SJCRH30 (cell line): Measurements from ENCODE around the gene ALOXE3. TPM values are rescaled to one million over a fixed set of nuclear protein-coding genes. Genes with fewer than 3 reads are reported as not detected.

Experiments used
- total RNA-seq: library from RNA; depleted of rRNA; stranded (reverse); fragments of >200 nt; shearing (Covaris generic); gene quantifications from 2 replicates; pipeline ENCODE4 v1.2.3, GENCODE V29; 2014; rRNA removed

Gene ALOXE3
- total RNA-seq, 1 experiment from 2014 or later = not detected

Other genes with a start within 250 kb of the ALOXE3 start
- 101 and 109 TPM in 2 replicates for gene CHD3, start 229.7 kb downstream of the ALOXE3 start, total RNA-seq
- 6.6 and 7.1 TPM in 2 replicates for gene RNF227, start 202.2 kb downstream of the ALOXE3 start, total RNA-seq
- 0.61 and 0.73 TPM in 2 replicates for gene KCNAB3, start 188.7 kb downstream of the ALOXE3 start, total RNA-seq
- gene TRAPPC1, start 186.6 kb downstream of the ALOXE3 start, total RNA-seq = 36.5 and 38.8 TPM in 2 replicates
- 27.5 and 29.8 TPM in 2 replicates for gene CNTROB, start 186.3 kb downstream of the ALOXE3 start, total RNA-seq
- gene GUCY2D, start 115.9 kb downstream of the ALOXE3 start, total RNA-seq = not detected in 2 replicates
- not detected in 2 replicates for gene ALOX15B, start 79.5 kb downstream of the ALOXE3 start, total RNA-seq
- gene ALOX12B, start 30.8 kb downstream of the ALOXE3 start, total RNA-seq = not detected in 2 replicates
- 0.79 and 0.91 TPM in 2 replicates for gene HES7, start 5.6 kb upstream of the ALOXE3 start, total RNA-seq
- 9.3 and 13.5 TPM in 2 replicates for gene PER1, start 33.9 kb upstream of the ALOXE3 start, total RNA-seq
- 6.1 and 7.9 TPM in 2 replicates for gene VAMP2, start 44.4 kb upstream of the ALOXE3 start, total RNA-seq
- gene TMEM107, start 57.9 kb upstream of the ALOXE3 start, total RNA-seq = 13.0 and 19.8 TPM in 2 replicates
- gene BORCS6, start 71.7 kb upstream of the ALOXE3 start, total RNA-seq = 1.9 and 2.2 TPM in 2 replicates
- gene AURKB, start 92.1 kb upstream of the ALOXE3 start, total RNA-seq = 108 and 113 TPM in 2 replicates
- 6.9 and 8.3 TPM in 2 replicates for gene CTC1, start 129.5 kb upstream of the ALOXE3 start, total RNA-seq
- 55.8 and 64.6 TPM in 2 replicates for gene PFAS, start 130.8 kb upstream of the ALOXE3 start, total RNA-seq
- 17.9 and 19.2 TPM in 2 replicates for gene RANGRF, start 170.2 kb upstream of the ALOXE3 start, total RNA-seq
- 1.0 and 1.6 TPM in 2 replicates for gene SLC25A35, start 176.9 kb upstream of the ALOXE3 start, total RNA-seq
- gene ARHGEF15, start 191.7 kb upstream of the ALOXE3 start, total RNA-seq = 0.71 and 1.8 TPM in 2 replicates
- gene ODF4, start 221.3 kb upstream of the ALOXE3 start, total RNA-seq = not detected in 2 replicates